Suprapubic skin (tissue), 4 donors: ENCODE data around the gene SCFD2. TPM values are rescaled to one million over a fixed set of nuclear protein-coding genes. Genes with fewer than 3 reads are reported as not detected.

Experiments
- DNase-seq, 2 donors: peaks; one replicate each; pipeline ENCODE4 v3.0.0-alpha.2; 2019; ENCODE audit warnings: low spot score in 2 of 2
- H3K27ac ChIP-seq: fragments of 200-600 bp; sonication (generic); one replicate; pipeline ENCODE4 v1.5.1; 2019
- H3K27me3 ChIP-seq: fragments of 200-600 bp; sonication (generic); one replicate; pipeline ENCODE4 v1.5.1; 2019
- H3K36me3 ChIP-seq: fragments of 200-600 bp; sonication (generic); one replicate; pipeline ENCODE4 v1.5.1; 2019
- H3K4me1 ChIP-seq: fragments of 200-600 bp; sonication (generic); one replicate; pipeline ENCODE4 v1.5.1; 2019
- H3K4me3 ChIP-seq: fragments of 200-600 bp; sonication (generic); one replicate; pipeline ENCODE4 v1.5.1; 2019; ENCODE audit warnings: mild to moderate bottlenecking
- H3K9me3 ChIP-seq: fragments of 200-600 bp; sonication (generic); one replicate; pipeline ENCODE4 v1.5.1; 2019
- CTCF ChIP-seq, 2 donors: fragments of 200-600 bp in 1 of 2; fragments of 450-650 bp in 1 of 2; sonication (generic) in 1 of 2; IDR thresholded peaks; one replicate each; pipeline ENCODE4 v1.5.1; 2016 to 2019; ENCODE audit warnings: antibody characterized with exemption in 2 of 2, mild to moderate bottlenecking in 1 of 2, moderate library complexity in 1 of 2
- EP300 ChIP-seq: sonication (generic); formaldehyde crosslinking; IDR thresholded peaks from one replicate; pipeline ENCODE4 v1.6.1; 2017; ENCODE audit warnings: antibody characterized with exemption
- POLR2A ChIP-seq, 2 donors: fragments of 450-650 bp; IDR thresholded peaks; one replicate each; pipeline ENCODE4 v1.6.1; 2017; ENCODE audit warnings: antibody characterized with exemption in 2 of 2, mild to moderate bottlenecking in 2 of 2, moderate library complexity in 2 of 2
- POLR2AphosphoS5 ChIP-seq, 3 donors: sonication (generic); formaldehyde crosslinking; IDR thresholded peaks; one replicate each; pipeline ENCODE4 v1.6.1; 2017; ENCODE audit warnings: antibody characterized with exemption in 3 of 3
- WGBS: methylation state at CpG from one replicate; pipeline ENCODE4 v1.1.5; 2018; 5-methylcytosine and 5-hydroxymethylcytosine counted together
- total RNA-seq, 4 donors: library from RNA; depleted of rRNA; stranded (reverse); fragments of >200 nt; gene quantifications; one replicate each; pipeline ENCODE4 v1.1.0, GENCODE V29; 2016

The SCFD2 gene
- total RNA-seq, 4 donors from 2014 or later, result 25.5 to 39.5 (median 31.9) TPM

GRCh38 chr4:52833941-52834525 is 531.8 kb downstream of the SCFD2 start:
- Histone ChIP-seq H3K4me3 (no peak overlapping the region), H3K27ac (no peak overlapping the region), H3K9me3 (no peaks in the 10 kb centered on the region), H3K36me3 (no peaks in the 10 kb centered on the region), H3K4me1 (peaks cover 35% of the 10 kb centered on the region), H3K27me3 (no peaks in the 10 kb centered on the region)
- WGBS, result 60% methylated on average over 3 of the region's 3 CpGs
- TF ChIP-seq POLR2A (IDR thresholded peaks at IDR 0.05) (no peak), EP300 (no peak), CTCF (IDR thresholded peaks at IDR 0.05) (no peak), POLR2AphosphoS5 (IDR thresholded peaks at IDR 0.05) (no peak)
- DNase-seq, result no peak

GRCh38 chr4:52825460-52826090 is 540.3 kb downstream of the SCFD2 start:
- Histone ChIP-seq H3K36me3 (no peaks in the 10 kb centered on the region), H3K4me1 (peaks cover 11% of the 10 kb centered on the region), H3K4me3 (no peak overlapping the region), H3K9me3 (no peaks in the 10 kb centered on the region), H3K27ac (no peak overlapping the region), H3K27me3 (no peaks in the 10 kb centered on the region)
- TF ChIP-seq CTCF (IDR thresholded peaks at IDR 0.05), result no peak
- no peak for TF ChIP-seq POLR2A (IDR thresholded peaks at IDR 0.05)
- no peak for TF ChIP-seq POLR2AphosphoS5 (IDR thresholded peaks at IDR 0.05)
- TF ChIP-seq EP300, result no peak
- no peak for DNase-seq
- 78% methylated on average over 3 of the region's 3 CpGs for WGBS

- no peak for DNase-seq
- H3K27ac ChIP-seq, result no peak overlapping the region
- no peak overlapping the region for H3K4me3 ChIP-seq
- no peaks in the 10 kb centered on the region for H3K36me3 ChIP-seq
- no peaks in the 10 kb centered on the region for H3K9me3 ChIP-seq
- 75% methylated on average over 9 of the region's 12 CpGs for WGBS
- TF ChIP-seq CTCF (IDR thresholded peaks at IDR 0.05) (no peak), POLR2AphosphoS5 (IDR thresholded peaks at IDR 0.05) (no peak), POLR2A (IDR thresholded peaks at IDR 0.05) (no peak), EP300 (no peak)
- peaks cover 11% of the 10 kb centered on the region for H3K4me1 ChIP-seq
- H3K27me3 ChIP-seq, result no peaks in the 10 kb centered on the region
Measured at GRCh38 chr4:52824603-52825459, 541.0 kb downstream of the SCFD2 start.

- Histone ChIP-seq H3K27ac (no peak overlapping the region), H3K27me3 (no peaks in the 10 kb centered on the region)
Measured at GRCh38 chr4:52824270-52824602, 541.6 kb downstream of the SCFD2 start.

More at GRCh38 chr4:52824270-52824602, 541.6 kb downstream of the SCFD2 start:
- Histone ChIP-seq H3K9me3 (no peaks in the 10 kb centered on the region), H3K4me3 (no peak overlapping the region), H3K4me1 (peaks cover 11% of the 10 kb centered on the region), H3K36me3 (no peaks in the 10 kb centered on the region)
- WGBS, result 97% methylated on average over 6 of the region's 6 CpGs
- TF ChIP-seq CTCF (IDR thresholded peaks at IDR 0.05) (no peak), POLR2AphosphoS5 (IDR thresholded peaks at IDR 0.05) (no peak), POLR2A (IDR thresholded peaks at IDR 0.05) (no peak), EP300 (no peak)
- DNase-seq, result no peak
